NOMO-1 (cell line): Measurements from ENCODE around the gene GPR21.

Source experiments
- DNase-seq, 2 experiments: peaks; one replicate each; lab custom pipeline; 2025; ENCODE audit not compliant: unreplicated experiment in 2 of 2; lab: John Stamatoyannopoulos, UW

GPR21 gene

GRCh38 chr9:123062351-123063176 is 29.1 kb downstream of the GPR21 start:
- DNase-seq, result no peak

DNA sequence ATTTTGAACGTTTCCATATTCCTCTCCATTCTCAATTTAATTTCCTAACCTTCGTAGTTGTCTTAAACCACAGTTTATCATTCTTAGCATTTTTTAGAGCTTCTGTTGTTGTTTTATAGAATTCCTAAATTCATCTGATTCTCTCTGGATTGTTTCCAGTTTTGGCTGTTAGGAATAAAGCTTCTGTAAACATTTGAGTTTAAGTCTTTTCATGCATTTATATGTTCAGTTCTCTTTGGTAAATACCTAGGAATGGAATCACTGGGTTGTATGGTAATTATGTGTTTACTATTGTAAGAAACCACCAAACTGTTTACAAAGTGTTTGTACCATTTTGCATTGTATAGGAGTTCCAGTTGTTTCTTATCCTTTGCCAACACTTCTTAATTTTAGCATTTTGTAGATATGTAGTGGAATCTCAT is 29.7 kb downstream of the GPR21 start:
- DNase-seq, result no peak

GRCh38 chr9:123063896-123064295 is 30.4 kb downstream of the GPR21 start:
- DNase-seq, result no peak

DNA sequence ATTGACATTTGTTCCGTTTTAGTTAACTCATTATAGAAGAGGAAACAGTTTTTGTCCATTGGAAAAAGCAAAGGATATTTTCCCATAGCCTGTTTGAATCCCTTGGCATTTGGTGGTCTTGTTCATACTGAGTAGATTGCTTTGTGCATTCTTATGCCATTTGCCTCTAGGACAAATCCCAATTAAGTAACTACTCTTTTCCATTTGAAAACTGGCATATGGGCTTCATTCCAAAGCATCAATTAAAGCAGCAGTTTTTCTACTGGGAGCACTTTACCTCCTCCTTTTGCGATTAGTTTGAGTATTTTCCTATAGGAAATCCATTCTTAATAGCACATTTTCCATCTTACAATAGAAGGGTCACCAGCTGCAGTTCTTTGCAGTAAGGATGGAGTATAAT is 31.2 kb downstream of the GPR21 start:
- no peak for DNase-seq

DNA sequence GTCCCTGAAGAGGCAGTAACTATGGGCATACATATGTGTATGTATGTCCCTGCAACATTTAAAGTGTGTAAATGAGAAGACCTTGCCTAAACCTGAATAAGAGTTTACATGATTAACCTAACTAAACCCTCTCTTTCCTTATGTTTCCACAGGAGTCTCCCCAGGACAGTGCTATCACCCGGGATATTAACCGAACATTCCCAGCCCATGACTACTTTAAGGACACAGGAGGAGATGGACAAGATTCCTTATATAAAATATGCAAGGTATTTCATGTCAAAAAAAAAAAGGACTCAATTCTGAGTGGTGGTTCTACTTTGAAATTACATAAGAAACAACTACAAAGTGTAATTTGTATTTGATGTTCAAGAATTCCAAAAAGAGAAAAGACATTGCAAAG is 31.7 kb downstream of the GPR21 start:
- no peak for DNase-seq

DNA sequence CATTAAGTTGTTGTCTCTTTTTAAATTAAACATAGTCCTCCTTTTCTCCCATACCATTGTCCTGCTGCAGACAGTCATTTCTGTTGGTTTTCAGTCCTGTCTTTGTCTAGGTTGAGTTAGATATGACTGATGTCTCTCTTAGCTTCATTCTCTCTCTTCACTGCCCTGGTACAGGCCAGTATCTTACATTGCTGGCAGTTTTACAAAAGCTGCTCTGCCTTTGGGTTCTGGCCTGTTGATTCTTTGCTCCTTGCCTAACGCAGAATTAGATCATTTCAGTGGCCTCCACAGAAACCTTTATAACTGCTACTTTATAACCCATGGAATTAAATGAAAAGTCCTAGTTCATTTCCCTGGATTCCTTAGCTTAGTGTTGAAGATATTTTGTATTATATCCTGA is 33.7 kb downstream of the GPR21 start:
- DNase-seq, result no peak

DNA sequence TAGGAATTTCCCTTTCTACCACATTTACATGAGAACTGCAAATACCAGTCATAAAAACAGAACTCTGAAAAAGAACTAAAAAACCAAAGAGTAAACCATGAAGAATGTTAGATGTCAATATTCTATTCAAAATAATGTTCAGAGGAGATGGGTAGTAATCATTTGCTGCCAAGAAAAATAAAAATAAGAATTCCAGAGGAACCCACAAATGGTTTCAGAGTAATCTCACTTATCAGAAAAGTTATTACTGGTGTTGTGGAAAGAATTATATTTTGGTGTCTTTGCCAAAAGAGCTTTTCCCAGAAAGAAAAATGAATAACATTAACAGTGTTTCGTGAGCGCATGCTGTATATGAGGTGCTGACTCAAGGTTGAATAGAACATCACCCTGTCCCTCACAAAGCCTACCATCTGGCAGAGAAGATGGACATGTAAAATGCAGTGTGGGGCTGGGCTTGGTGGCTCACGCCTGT is 35.6 kb downstream of the GPR21 start:
- no peak for DNase-seq

DNA sequence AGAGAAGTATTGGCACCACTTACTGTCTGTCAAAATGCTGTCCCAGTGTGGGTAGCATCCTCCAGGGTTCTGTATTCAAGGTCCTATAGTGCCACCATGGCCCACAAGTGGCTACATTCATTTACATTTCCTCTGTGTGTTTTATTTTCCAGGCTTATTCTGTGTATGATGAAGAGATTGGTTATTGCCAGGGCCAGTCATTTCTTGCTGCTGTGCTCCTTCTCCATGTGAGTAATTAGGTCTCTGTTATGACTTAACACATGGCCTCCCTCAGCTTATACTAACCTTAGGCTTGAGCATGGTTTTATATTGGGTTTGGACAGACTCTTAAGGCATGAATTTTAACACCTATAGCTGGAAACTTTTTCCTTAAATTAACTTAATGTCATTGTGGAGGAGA is 36.7 kb downstream of the GPR21 start:
- DNase-seq, result no peak

DNA sequence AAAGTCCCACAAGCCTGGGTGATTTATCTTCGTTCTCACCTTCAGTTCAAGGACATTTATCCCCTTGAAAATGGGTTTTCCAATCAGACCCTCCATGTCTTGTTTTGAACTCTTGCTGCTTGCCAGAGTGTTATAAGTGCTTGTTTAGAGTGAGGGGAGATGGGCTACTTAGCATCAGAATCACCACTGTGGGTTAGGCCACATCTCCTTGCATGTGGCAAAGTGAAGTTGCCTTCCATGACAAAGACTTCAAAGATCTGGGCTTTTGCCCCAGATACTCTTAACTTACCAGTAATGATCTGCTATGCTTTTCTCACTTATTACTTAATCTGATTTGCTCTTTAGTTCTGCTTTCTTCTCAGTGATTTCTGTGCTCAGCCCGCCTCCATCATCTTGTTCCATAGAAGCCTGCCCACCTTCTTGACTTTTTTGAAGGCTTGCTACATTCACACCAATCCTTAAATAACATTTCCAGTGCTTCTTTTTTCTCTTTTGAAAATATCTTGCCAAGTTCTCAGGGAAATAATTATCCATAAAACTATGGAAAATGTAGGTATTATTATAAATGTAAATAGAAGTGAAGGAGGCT is 39.0 kb downstream of the GPR21 start:
- no peak for DNase-seq

DNA sequence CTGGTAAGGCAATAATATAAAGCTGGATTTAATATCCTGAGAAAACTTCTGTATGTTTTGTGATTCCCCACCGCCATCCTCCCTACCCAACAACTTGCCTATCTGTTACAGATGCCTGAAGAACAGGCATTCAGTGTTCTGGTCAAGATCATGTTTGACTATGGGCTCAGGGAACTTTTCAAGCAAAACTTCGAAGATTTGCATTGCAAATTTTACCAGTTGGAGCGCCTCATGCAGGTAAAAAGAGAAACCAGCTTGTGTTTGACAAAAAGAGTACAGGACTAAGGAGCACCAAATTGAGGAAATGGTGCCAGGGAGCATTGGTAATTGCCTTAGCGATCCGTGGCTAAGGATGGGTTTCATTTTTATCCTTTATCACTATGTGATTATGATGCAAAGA is 40.0 kb downstream of the GPR21 start:
- DNase-seq, result no peak

DNA sequence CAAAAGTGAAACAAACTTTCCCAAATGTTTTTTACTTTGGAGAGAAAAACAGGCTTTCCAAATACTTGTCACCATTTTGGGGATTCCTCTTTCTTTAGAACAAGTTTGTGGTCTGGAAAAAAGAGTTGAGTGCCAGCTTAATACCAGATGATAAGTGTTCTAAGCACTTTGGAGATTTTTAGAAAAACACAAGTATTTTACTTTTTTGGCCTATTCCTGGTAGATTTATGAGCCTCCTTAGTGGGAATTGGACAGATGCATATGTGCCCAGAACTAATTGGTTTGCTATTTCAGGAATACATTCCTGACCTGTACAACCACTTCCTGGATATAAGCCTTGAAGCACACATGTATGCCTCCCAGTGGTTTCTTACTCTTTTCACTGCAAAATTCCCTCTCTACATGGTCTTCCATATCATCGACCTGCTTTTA is 40.5 kb downstream of the GPR21 start:
- no peak for DNase-seq

- no peak for DNase-seq
Measured at GRCh38 chr9:123074628-123075027, 41.2 kb downstream of the GPR21 start.

- DNase-seq, result no peak
Measured at GRCh38 chr9:123080444-123080843, 47.0 kb downstream of the GPR21 start.

DNA sequence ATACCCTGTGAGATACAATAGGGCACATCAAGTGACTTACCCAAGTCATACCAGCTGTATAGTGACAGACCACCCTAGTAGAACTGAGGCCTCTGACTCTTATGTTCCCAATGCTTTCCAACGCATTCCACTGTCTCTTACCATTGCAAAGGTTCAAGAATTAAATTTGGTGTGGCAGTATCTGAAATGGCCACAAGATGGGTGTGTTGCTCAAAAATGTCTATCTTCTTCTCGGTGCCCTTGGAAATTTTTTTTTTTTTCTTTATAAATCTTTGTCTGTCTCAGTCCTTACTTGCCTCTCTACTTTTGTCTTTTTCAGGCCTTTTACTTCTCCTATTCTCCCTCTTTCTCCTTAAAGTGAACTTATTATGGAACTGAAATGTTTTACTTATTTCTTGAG is 48.4 kb downstream of the GPR21 start:
- peak; percentile 5 to 25 for DNase-seq

DNA sequence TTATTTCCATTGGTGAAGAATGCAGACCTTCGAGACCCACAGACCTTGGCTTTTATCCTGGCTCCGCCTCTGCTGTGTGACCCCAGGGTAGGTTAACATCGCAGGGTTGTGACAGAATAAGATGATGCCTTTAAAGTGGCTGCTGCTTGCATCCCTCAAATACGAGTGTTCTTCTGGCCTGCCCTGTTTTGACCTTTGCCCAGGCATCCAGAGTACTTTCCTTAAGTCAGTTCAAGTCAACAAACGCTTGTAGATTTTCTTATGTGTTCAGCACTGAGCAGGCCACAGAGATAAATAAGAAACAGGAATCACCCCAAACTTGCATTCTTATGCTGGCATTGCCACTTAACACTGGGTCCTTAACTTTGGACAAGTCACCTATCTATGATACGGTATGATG is 50.2 kb downstream of the GPR21 start:
- DNase-seq, result no peak

- no peak for DNase-seq
Measured at GRCh38 chr9:123084256-123084655, 50.8 kb downstream of the GPR21 start.
